Renal cortex interstitium (tissue), 11 donors: Measurements from ENCODE around the gene PDE1C. TPM values are rescaled to one million over a fixed set of nuclear protein-coding genes. Genes with fewer than 3 reads are reported as not detected.

Experiments used
- DNase-seq, 11 donors: peaks; one replicate each; pipeline ENCODE4 v3.0.0-alpha.2; 2013; ENCODE audit warnings: low read depth in 9 of 11, low spot score in 4 of 11; ENCODE audit errors: extremely low read depth in 1 of 11
- polyA plus RNA-seq, 3 donors: library from polyadenylated mRNA; unstranded; fragments of 120-200 nt; gene quantifications; one replicate each; pipeline ENCODE4 v1.2.1, GENCODE V29; 2013; ENCODE audit not compliant: insufficient read length in 3 of 3

PDE1C gene
- polyA plus RNA-seq, 3 donors: 2.6 to 6.1 (median 4.5) TPM

GRCh38 chr7:31819031-31819430 is 251.2 kb downstream of the PDE1C start:
- no peak for DNase-seq

DNA sequence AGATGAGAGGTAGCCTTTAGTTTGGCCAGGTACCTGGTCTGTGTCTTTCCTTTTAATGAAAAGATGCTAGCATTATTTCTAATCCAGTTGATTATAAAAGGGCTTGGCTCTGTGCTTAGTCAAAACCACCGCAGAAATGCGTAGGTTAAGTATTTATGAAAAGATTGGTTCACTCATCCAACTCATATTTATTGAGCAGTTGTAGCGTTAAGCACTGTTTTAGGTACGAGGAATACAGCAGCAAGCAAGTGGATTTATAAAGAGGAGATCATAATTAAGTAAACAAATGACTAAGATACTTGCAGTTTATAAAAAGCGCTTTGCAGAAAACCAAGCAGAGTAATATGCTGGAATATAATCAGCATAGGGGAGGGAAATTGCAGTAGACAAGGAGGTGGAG is 253.4 kb downstream of the PDE1C start:
- DNase-seq: no peak

- no peak for DNase-seq
These were observed 254.4 kb downstream of the PDE1C start for GRCh38 chr7:31815796-31816195.

- no peak for DNase-seq
These were observed 256.0 kb downstream of the PDE1C start for GRCh38 chr7:31814187-31814586.

DNA sequence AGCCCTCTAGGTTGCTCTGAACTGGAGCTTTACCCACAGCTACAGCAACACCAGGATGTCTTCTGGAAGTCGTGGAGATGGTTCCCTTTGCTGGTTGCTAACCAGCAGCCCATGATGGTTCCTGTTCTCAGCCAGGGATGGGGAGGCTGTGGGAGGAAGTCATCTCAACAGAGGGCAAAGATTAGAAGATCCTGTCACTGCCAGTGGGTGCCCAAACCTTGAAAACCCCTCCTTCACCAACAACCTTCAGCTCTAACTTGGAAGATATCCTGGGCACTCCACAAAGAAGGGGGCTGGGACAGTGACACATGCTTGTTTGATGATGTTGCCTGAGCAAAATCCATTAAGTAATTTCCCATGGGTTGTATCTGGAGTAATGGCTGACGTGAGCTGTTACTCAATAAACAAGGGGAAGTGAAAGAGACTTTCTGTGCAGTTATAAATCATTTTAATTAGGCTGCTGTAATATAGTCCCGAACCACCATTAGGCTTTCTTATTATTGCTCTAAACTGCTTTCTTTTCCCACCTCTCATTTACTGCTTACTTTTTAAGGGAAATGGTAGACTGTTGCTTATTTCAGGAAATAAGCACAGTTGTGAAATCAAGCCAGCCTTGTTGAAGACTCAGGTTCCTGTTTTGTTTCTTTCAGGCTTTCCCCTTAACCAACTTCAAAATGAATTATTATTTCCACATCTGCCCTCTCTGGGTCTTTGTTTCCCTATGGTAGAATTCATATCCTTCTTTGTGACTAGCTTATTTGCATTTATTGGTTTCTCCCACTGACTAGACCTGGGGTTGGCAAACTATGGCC is 258.4 kb downstream of the PDE1C start:
- peak in 7 of 11 donors; percentile 2 to 29 (median 12) for DNase-seq

DNA sequence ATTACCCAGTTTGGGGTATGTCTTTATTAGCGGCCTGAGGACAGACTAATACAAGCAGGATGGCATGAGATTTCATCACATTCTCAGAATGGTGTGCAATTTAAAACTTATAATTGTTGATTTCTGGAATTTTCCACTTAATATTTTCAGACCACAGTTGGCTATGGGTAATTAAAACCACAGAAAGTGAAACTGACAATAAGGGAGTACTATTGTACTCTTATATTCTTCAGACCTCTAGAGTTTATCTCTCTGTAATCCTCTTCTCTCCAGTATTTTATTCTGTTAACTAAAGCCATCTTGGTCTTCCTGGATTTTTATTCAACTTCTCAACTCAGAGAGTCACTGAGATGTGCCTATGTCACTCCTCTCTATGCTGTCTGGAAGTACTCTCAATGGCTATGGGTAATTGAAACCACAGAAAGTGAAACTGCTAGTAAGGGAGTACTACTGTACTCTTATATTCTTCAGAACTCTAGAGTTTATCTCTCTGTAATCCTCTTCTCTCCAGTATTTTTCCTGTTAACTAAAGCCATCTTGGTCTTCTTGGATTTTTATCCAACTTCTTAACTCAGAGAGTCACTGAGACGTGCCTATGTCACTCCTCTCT is 264.9 kb downstream of the PDE1C start:
- DNase-seq: no peak

DNA sequence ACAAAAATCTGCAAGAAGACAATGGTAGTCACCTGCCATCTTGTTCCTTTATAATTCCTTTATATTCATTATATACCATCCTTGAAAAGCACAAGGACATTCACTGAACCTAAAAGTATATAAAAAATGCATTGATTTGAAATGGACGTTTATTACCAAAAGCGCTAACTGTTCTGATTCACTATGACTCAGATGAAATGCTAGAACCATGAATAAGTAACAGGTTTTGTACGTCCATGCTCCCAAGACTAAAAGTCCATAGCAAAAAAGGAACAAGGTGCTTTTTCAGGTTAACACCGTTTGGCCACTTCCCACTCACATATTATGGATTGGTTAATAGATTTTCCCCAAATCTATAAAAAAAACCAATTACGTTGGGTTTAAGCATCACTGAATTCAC is 273.8 kb downstream of the PDE1C start:
- DNase-seq: no peak

GRCh38 chr7:31794851-31795344 is 275.3 kb downstream of the PDE1C start:
- no peak for DNase-seq

GRCh38 chr7:31791881-31792280 is 278.3 kb downstream of the PDE1C start:
- no peak for DNase-seq

- no peak for DNase-seq
These were observed 281.1 kb downstream of the PDE1C start for GRCh38 chr7:31788883-31789680.

- DNase-seq: no peak
These were observed 281.8 kb downstream of the PDE1C start for GRCh38 chr7:31788445-31788844.

- no peak for DNase-seq
These were observed 283.9 kb downstream of the PDE1C start for GRCh38 chr7:31786326-31786725.

GRCh38 chr7:31785101-31785500 is 285.1 kb downstream of the PDE1C start:
- DNase-seq: no peak

DNA sequence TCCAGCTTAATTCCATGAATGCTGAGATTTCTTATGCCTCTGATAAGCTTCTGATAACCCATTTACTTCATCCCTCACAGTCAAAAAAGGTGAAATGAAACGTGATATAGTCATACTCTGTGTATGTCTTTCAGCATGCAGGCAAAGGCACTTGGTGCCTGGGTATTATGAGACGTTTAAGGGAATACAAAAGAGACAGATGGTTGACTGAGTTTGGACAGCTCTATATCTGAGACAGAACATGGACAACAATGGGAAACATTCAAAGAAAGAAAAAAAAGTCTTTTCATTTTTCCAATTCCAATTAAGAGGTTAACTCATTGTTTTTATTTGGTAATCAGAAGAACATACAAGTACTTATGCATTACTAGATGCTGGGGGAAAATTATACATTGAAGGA is 287.0 kb downstream of the PDE1C start:
- DNase-seq: no peak

- DNase-seq: peak in 8 of 11 donors; percentile 12 to 38 (median 24)
These were observed 287.7 kb downstream of the PDE1C start for GRCh38 chr7:31782411-31782991.

- DNase-seq: no peak
These were observed 291.9 kb downstream of the PDE1C start for GRCh38 chr7:31778296-31778695.

GRCh38 chr7:31776616-31777015 is 293.6 kb downstream of the PDE1C start:
- no peak for DNase-seq

DNA sequence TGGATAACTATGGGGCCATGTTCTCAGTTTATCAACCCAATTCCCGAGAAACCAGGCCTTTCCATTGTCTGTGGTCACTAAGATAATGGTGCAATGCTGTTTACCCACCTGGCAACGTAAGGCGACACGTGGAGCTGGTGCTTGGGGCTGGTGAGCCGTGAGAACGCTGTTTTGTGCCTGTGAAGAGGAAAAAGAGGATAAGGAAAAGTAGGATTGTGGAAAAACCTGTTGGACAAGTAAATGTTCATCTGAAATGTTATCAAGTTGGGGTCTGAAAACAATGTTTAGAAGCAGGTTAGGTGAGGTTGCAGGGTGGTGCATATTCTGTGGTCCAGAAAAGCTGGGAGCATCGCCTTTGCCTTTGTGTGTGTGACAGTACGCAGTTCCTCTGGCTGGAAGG is 294.7 kb downstream of the PDE1C start:
- peak in 5 of 11 donors; percentile 6 to 16 (median 13) for DNase-seq

GRCh38 chr7:31772211-31772610 is 298.0 kb downstream of the PDE1C start:
- DNase-seq: no peak
